Glutamatergic neuron (in vitro differentiated cells): ENCODE data around the gene OGFR. TPM values are rescaled to one million over a fixed set of nuclear protein-coding genes. Genes with fewer than 3 reads are reported as not detected.

Experiments
- DNase-seq: peaks from one replicate; pipeline ENCODE4 v3.0.0; 2022
- H3K27ac Mint-ChIP-seq: one replicate; pipeline ENCODE4 v1.8.0; 2020; ENCODE audit warnings: mild to moderate bottlenecking, mixed read lengths, inconsistent platforms; ENCODE audit not compliant: unreplicated experiment
- H3K27me3 Mint-ChIP-seq: one replicate; pipeline ENCODE4 v1.8.0; 2020; ENCODE audit warnings: mild to moderate bottlenecking, moderate library complexity, mixed read lengths, inconsistent platforms; ENCODE audit not compliant: unreplicated experiment
- H3K36me3 Mint-ChIP-seq: one replicate; pipeline ENCODE4 v1.8.0; 2020; ENCODE audit warnings: mild to moderate bottlenecking, mixed read lengths, inconsistent platforms; ENCODE audit not compliant: unreplicated experiment
- H3K4me1 Mint-ChIP-seq: one replicate; pipeline ENCODE4 v1.8.0; 2020; ENCODE audit warnings: mild to moderate bottlenecking, low read depth, mixed read lengths, inconsistent platforms; ENCODE audit not compliant: unreplicated experiment
- H3K4me3 Mint-ChIP-seq: one replicate; pipeline ENCODE4 v1.8.0; 2020; ENCODE audit warnings: mild to moderate bottlenecking, mixed read lengths, inconsistent platforms; ENCODE audit not compliant: unreplicated experiment
- H3K9me3 Mint-ChIP-seq: one replicate; pipeline ENCODE4 v1.8.0; 2020; ENCODE audit warnings: mild to moderate bottlenecking, moderate library complexity, mixed read lengths, inconsistent platforms; ENCODE audit not compliant: unreplicated experiment
- long read RNA-seq: library from polyadenylated mRNA; unstranded; transcript quantifications from one replicate; pipeline ENCODE4 v2.0.0, GENCODE V29; 2020; ENCODE audit not compliant: unreplicated experiment
- total RNA-seq: library from RNA; stranded (reverse); fragmentation: NEBNext Ultra II Directional; extraction: Animal tissue kit (Norgen Biotek cat#: 25700); gene quantifications from one replicate; pipeline ENCODE4 v1.2.1, GENCODE V29; 2021; ENCODE audit not compliant: unreplicated experiment
- TF ChIP-seq, protein P1 (sequence below): fragments of 200-600 bp; sonication (generic); IDR thresholded peaks from one replicate; pipeline ENCODE4 v1.5.0; 2021; ENCODE audit not compliant: partially characterized antibody, unreplicated experiment

Gene OGFR, protein sequence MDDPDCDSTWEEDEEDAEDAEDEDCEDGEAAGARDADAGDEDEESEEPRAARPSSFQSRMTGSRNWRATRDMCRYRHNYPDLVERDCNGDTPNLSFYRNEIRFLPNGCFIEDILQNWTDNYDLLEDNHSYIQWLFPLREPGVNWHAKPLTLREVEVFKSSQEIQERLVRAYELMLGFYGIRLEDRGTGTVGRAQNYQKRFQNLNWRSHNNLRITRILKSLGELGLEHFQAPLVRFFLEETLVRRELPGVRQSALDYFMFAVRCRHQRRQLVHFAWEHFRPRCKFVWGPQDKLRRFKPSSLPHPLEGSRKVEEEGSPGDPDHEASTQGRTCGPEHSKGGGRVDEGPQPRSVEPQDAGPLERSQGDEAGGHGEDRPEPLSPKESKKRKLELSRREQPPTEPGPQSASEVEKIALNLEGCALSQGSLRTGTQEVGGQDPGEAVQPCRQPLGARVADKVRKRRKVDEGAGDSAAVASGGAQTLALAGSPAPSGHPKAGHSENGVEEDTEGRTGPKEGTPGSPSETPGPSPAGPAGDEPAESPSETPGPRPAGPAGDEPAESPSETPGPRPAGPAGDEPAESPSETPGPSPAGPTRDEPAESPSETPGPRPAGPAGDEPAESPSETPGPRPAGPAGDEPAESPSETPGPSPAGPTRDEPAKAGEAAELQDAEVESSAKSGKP
- 70.5 TPM for total RNA-seq
- long read RNA-seq, full-length matches to known transcripts, result 21 of 25 reads
- long read RNA-seq, partial matches to known transcripts, result 1 of 25 reads
- long read RNA-seq, other reads (novel, unspliced or antisense), result 3 of 25 reads

DNA sequence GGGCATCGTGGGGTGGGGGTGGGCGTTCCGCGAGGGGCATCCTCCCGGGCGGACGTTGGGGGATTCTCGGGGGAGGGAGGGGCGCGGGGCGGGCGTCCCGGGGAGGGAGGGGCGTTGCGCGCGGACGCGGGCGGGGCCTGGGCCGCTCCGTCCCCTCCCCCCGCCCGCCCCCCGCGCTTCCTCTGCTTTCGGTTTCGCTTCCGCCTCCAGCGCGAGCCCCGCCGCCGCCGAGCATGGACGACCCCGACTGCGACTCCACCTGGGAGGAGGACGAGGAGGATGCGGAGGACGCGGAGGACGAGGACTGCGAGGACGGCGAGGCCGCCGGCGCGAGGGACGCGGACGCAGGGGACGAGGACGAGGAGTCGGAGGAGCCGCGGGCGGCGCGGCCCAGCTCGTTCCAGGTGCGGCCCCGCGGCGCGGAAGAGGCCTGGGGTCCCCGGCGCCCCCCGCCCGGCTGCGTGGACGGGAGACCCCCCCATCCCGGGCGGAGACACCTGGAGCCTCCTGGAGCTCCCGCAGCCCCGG is at the start of gene OGFR:
Gene OGFR, plus strand, starts transcription at position 209 of the 528 bp plus-strand sequence. Its CDS starts 25 bp downstream, at position 234.
- TF ChIP-seq, protein P1, sequence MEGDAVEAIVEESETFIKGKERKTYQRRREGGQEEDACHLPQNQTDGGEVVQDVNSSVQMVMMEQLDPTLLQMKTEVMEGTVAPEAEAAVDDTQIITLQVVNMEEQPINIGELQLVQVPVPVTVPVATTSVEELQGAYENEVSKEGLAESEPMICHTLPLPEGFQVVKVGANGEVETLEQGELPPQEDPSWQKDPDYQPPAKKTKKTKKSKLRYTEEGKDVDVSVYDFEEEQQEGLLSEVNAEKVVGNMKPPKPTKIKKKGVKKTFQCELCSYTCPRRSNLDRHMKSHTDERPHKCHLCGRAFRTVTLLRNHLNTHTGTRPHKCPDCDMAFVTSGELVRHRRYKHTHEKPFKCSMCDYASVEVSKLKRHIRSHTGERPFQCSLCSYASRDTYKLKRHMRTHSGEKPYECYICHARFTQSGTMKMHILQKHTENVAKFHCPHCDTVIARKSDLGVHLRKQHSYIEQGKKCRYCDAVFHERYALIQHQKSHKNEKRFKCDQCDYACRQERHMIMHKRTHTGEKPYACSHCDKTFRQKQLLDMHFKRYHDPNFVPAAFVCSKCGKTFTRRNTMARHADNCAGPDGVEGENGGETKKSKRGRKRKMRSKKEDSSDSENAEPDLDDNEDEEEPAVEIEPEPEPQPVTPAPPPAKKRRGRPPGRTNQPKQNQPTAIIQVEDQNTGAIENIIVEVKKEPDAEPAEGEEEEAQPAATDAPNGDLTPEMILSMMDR, result no peak
- DNase-seq, result peak; percentile 65
- H3K27me3 Mint-ChIP-seq, result peaks cover 9% of the 10 kb centered on the region
- H3K36me3 Mint-ChIP-seq, result no peaks in the 10 kb centered on the region
- peaks cover 9% of the 10 kb centered on the region for H3K4me1 Mint-ChIP-seq
- H3K9me3 Mint-ChIP-seq, result peaks cover 2% of the 10 kb centered on the region
- H3K4me3 Mint-ChIP-seq, result peak within 1 kb of the TSS; percentile 89
- H3K27ac Mint-ChIP-seq, result peak within 1 kb of the TSS; percentile 80

DNA sequence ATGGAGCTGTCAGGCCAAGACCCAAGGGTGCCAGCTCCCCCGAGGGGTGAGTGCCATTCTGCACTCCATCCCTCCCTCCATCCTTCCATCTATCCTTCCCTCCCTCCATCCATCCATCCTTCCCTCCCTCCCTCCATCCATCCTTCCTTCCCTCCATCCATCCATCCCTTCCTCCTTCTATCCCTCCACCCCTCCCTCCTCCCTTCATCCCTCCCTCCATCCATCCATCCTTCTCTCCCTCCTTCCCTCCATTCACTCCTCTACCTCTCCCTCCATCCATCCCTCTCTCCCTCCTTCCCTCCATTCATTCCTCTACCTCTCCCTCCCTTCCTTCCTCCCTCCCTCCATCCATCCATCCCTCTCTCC is 49.7 kb upstream of the OGFR start:
- Mint-ChIP-seq H3K4me1 (peaks cover 2% of the 10 kb centered on the region), H3K27me3 (no peaks in the 10 kb centered on the region), H3K9me3 (peaks cover 7% of the 10 kb centered on the region), H3K27ac (no peak overlapping the region), H3K4me3 (no peak overlapping the region), H3K36me3 (no peaks in the 10 kb centered on the region)
- TF ChIP-seq, protein P1, result no peak
- DNase-seq, result no peak

DNA sequence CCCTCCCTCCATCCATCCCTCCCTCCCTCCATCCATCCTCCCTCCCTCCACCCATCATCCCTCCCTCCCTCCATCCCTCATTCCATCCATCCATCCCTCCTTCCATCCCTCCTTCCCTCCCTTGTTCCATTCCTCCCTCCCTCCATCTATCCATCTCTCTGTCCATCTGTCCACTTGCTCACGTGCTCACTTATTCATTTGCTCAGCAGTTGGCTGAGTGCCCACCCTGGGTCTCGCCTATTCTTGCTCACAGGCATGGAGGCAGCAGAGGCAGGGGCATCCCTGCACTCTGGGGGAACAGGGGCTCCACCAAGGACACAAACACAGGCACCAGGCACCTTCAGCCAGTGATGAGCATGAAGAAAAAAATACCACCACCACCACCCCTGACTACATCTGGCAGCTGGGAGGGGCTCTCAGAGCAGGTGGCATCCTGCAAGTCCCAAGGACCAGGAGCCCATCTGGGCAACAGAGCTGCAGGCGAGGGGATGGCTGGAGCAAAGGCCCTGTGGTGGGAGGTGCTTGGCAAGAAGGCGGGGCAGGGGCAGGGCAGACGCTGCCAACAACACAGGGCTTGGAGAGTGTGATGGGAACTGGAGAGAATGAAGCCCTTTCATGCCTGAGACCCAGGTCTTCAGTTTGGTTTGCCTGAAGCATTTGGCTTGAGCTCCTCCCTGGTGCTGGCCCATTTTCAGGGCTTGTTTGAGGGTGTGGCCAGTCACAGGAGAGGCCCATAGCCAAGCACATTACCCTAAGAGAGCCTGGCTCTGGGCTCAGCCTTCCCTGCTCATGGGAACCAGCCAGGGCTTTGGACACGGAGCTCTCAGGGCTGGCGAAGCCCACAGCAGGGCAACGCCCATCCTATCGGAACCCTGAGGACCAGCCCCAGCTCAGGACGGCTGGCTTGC is 48.6 kb upstream of the OGFR start:
- Mint-ChIP-seq H3K9me3 (peaks cover 7% of the 10 kb centered on the region), H3K4me3 (no peak overlapping the region), H3K27me3 (no peaks in the 10 kb centered on the region), H3K4me1 (peaks cover 4% of the 10 kb centered on the region), H3K27ac (no peak overlapping the region), H3K36me3 (no peaks in the 10 kb centered on the region)
- TF ChIP-seq, protein P1, result no peak
- DNase-seq, result peak; percentile 12

DNA sequence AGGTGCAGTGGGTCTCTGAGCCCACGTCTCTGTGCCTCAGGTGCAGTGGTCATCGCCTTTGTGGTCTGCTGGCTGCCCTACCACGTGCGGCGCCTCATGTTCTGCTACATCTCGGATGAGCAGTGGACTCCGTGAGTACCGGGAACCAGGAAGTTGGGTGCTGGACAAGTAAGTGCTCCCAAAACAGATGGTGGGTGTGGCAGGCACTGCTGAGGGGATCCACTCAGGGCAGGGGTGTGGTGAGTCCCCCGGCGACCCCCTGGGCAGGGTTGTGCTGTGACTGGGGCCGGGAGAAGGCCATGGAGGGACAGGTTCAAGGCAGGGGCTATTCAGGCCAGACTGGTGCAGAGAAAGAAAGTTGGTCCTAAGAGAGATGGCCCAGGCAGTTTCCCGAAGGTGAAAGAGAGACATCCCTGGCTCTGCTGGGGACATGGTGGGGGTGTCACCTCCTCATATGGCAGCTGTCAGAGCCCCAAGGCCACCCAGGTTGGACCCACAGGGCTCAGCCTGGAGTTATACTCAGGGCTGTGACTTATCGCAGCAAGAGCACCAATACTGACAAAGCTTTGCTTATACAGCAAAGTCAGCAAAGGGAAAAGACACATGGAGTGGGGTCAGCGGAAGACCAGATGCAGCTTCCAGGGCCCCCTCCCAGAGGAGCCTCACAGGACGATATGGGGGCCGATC is 46.3 kb upstream of the OGFR start:
- H3K27me3 Mint-ChIP-seq, result no peaks in the 10 kb centered on the region
- TF ChIP-seq, protein P1, result no peak
- H3K4me1 Mint-ChIP-seq, result peaks cover 4% of the 10 kb centered on the region
- no peak overlapping the region for H3K4me3 Mint-ChIP-seq
- H3K27ac Mint-ChIP-seq, result no peak overlapping the region
- peak; percentile 5 for DNase-seq
- H3K36me3 Mint-ChIP-seq, result no peaks in the 10 kb centered on the region
- H3K9me3 Mint-ChIP-seq, result peaks cover 7% of the 10 kb centered on the region
